A549 (cell line): Measurements from ENCODE around the gene PI16. TPM values are rescaled to one million over a fixed set of nuclear protein-coding genes. Genes with fewer than 3 reads are reported as not detected.

Experiments used
- ATAC-seq, 2 experiments: fragments of 200-7000 bp in 1 of 2; fragments of >200 bp in 1 of 2; cut with Nextera tagmentation in 1 of 2; cut with Tn5 transposase in 1 of 2; 3 replicates each; pipeline versions ENCODE4 v1.8.0 to v1.9.1; 2018 to 2020; ENCODE audit warnings: mild to moderate bottlenecking in 1 of 2, moderate library complexity in 1 of 2
- CTCF ChIA-PET: fragments of 300-600 bp; sonication (Branson Sonifier 250); formaldehyde crosslinking; extraction: SDS; loops from one replicate; lab custom pipeline; 2021; ENCODE audit warnings: antibody characterized with exemption, inconsistent platforms; lab: Yijun Ruan, JAX
- POLR2A ChIA-PET: fragments of 350-600 bp; formaldehyde crosslinking; extraction: SDS; loops from one replicate; lab custom pipeline; 2021; ENCODE audit warnings: antibody characterized with exemption, inconsistent platforms; lab: Yijun Ruan, JAX
- DNase-seq, 2 experiments: peaks; one replicate each; pipeline versions ENCODE4 v3.0.0 to v3.0.0-alpha.2; 2011 to 2016; ENCODE audit warnings: low read depth in 1 of 2, low spot score in 1 of 2
- FAIRE-seq: peaks from 2 replicates; lab custom pipeline; 2011; peaks lifted over from hg19 to GRCh38; lab: Jason Lieb, UNC
- H3K27ac ChIP-seq, 2 experiments: fragments of >200 bp; sonication (Bioruptor Twin); formaldehyde crosslinking; 3 replicates each; pipeline ENCODE4 v1.5.1; 2016 to 2017
- H3K4me1 ChIP-seq: fragments of >200 bp; sonication (Bioruptor Twin); formaldehyde crosslinking; 3 replicates; pipeline ENCODE4 v1.6.1; 2016
- H3K4me2 ChIP-seq: fragments of >200 bp; sonication (Bioruptor Twin); formaldehyde crosslinking; 3 replicates; pipeline ENCODE4 v1.6.1; 2016
- H3K4me3 ChIP-seq: fragments of >200 bp; sonication (Bioruptor Twin); formaldehyde crosslinking; 3 replicates; pipeline ENCODE4 v1.5.1; 2016
- H3K9me3 ChIP-seq: fragments of >200 bp; sonication (Bioruptor Twin); formaldehyde crosslinking; 3 replicates; pipeline ENCODE4 v1.6.1; 2016
- BHLHE40 ChIP-seq: IDR thresholded peaks from 2 replicates; pipeline ENCODE4 v1.6.1; 2012; ENCODE audit warnings: low read depth, low read length, inconsistent platforms
- CBX2 ChIP-seq: fragments of 200-600 bp; sonication (generic); IDR thresholded peaks from 2 replicates; pipeline ENCODE4 v1.6.1; 2016; ENCODE audit warnings: low read depth, mild to moderate bottlenecking, borderline replicate concordance
- CBX8 ChIP-seq: fragments of 200-600 bp; sonication (generic); IDR thresholded peaks from 2 replicates; pipeline ENCODE4 v1.6.1; 2016
- CEBPB ChIP-seq, 2 experiments: fragments of >200 bp in 1 of 2; sonication (Bioruptor Twin) in 1 of 2; formaldehyde crosslinking in 1 of 2; IDR thresholded peaks; 2 replicates each; pipeline ENCODE4 v1.6.1; 2012 to 2016
- CTCF ChIP-seq: fragments of >200 bp; sonication (Bioruptor Twin); formaldehyde crosslinking; IDR thresholded peaks from 3 replicates; pipeline ENCODE4 v1.5.1; 2016
- E2F6 ChIP-seq: IDR thresholded peaks from 2 replicates; pipeline ENCODE4 v1.6.1; 2012; ENCODE audit warnings: low read depth, borderline replicate concordance
- ESRRA ChIP-seq: fragments of 150-350 bp; IDR thresholded peaks from 2 replicates; pipeline ENCODE4 v1.6.1; 2014; ENCODE audit warnings: mild to moderate bottlenecking, low read length, borderline replicate concordance
- FOSB ChIP-seq: fragments of 250-450 bp; sonication (Bioruptor Pico); IDR thresholded peaks from 2 replicates; pipeline ENCODE4 v1.5.0; 2020; ENCODE audit warnings: mild to moderate bottlenecking, moderate library complexity
- HDAC2 ChIP-seq: fragments of 200-600 bp; sonication (generic); IDR thresholded peaks from 2 replicates; pipeline ENCODE4 v1.6.1; 2016
- HOXA7 ChIP-seq: fragments of 250-450 bp; sonication (Bioruptor Pico); IDR thresholded peaks from 2 replicates; pipeline ENCODE4 v1.5.0; 2020; ENCODE audit warnings: mild to moderate bottlenecking, moderate library complexity
- KDM1A ChIP-seq: fragments of 200-600 bp; sonication (generic); IDR thresholded peaks from 2 replicates; pipeline ENCODE4 v1.6.1; 2016; ENCODE audit warnings: low read depth, mild to moderate bottlenecking
- NFE2L2 ChIP-seq: fragments of 150-350 bp; conservative IDR thresholded peaks from 2 replicates; pipeline ENCODE4 v1.6.1; 2014; ENCODE audit warnings: low read length
- NR3C1 ChIP-seq: fragments of >200 bp; sonication (Bioruptor Twin); formaldehyde crosslinking; IDR thresholded peaks from 3 replicates; pipeline ENCODE4 v1.6.1; 2017
- PHF8 ChIP-seq: fragments of 200-600 bp; sonication (generic); IDR thresholded peaks from 2 replicates; pipeline ENCODE4 v1.6.1; 2016; ENCODE audit warnings: low read depth, mild to moderate bottlenecking, antibody characterized with exemption, moderate library complexity, borderline replicate concordance
- POLR2AphosphoS2 ChIP-seq: conservative IDR thresholded peaks from 2 replicates; pipeline ENCODE4 v1.6.1; 2012; ENCODE audit warnings: low read length, improper control_type of control experiment, inconsistent platforms
- RAD21 ChIP-seq, 2 experiments: fragments of >200 bp in 1 of 2; sonication (Bioruptor Twin) in 1 of 2; formaldehyde crosslinking in 1 of 2; IDR thresholded peaks in 1 of 2; conservative IDR thresholded peaks in 1 of 2; 2 replicates in 1 of 2; 3 replicates in 1 of 2; pipeline ENCODE4 v1.6.1; 2012 to 2018; ENCODE audit warnings: inconsistent platforms in 1 of 2
- RARB ChIP-seq: fragments of 250-450 bp; sonication (Bioruptor Pico); IDR thresholded peaks from 2 replicates; pipeline ENCODE4 v1.8.0; 2021; ENCODE audit warnings: mild to moderate bottlenecking, moderate library complexity
- SMC3 ChIP-seq: fragments of >200 bp; sonication (Bioruptor Twin); formaldehyde crosslinking; IDR thresholded peaks from 3 replicates; pipeline ENCODE4 v1.6.1; 2018; ENCODE audit warnings: inconsistent platforms
- SREBF2 ChIP-seq: fragments of 450-650 bp; IDR thresholded peaks from 2 replicates; pipeline ENCODE4 v1.6.1; 2014; ENCODE audit warnings: mild to moderate bottlenecking, moderate library complexity
- TFCP2L1 ChIP-seq: fragments of 250-450 bp; sonication (Bioruptor Pico); IDR thresholded peaks from 2 replicates; pipeline ENCODE4 v1.5.0; 2021; ENCODE audit warnings: mild to moderate bottlenecking
- ZSCAN20 ChIP-seq: fragments of 250-450 bp; sonication (Bioruptor Pico); IDR thresholded peaks from 2 replicates; pipeline ENCODE4 v1.8.0; 2022; ENCODE audit warnings: mild to moderate bottlenecking, moderate library complexity
- WGBS: methylation state at CpG from one replicate; pipeline ENCODE4 v1.1.6; 2017; ENCODE audit errors: missing lambda C conversion rate; 5-methylcytosine and 5-hydroxymethylcytosine counted together
- polyA plus RNA-seq, 4 experiments: library from polyadenylated mRNA; depleted of rRNA in 3 of 4; stranded (reverse); fragments of >200 nt; fragmentation: RNase III in 1 of 4; extraction: RNeasy Plus Mini Kit Qiagen cat#74134 plus additional on column Dnase treatment in 1 of 4; gene quantifications; 2 replicates in 3 of 4; 3 replicates in 1 of 4; pipeline ENCODE4 v1.2.3, GENCODE V29; 2011 to 2017

The PI16 gene
- polyA plus RNA-seq, 2 of the 4 experiments (the other 2 are of a cell fraction): not detected

- no peak overlapping the region for H3K4me2 ChIP-seq
- H3K27ac ChIP-seq: no peak overlapping the region
- ATAC-seq: no peak
- TF ChIP-seq TFCP2L1 (no peak), NFE2L2 (no peak), RAD21 (conservative IDR thresholded peaks at IDR 0.05 in 1 of 2, IDR thresholded peaks at IDR 0.05 in 1 of 2) (no peak), ESRRA (no peak), SMC3 (no peak), CTCF (no peak), FOSB (no peak), HDAC2 (no peak)
- no peaks in the 10 kb centered on the region for H3K4me1 ChIP-seq
- ChIA-PET CTCF (interaction anchor here (2.8 kb wide), 1 partner anchor 8 kb away, joined by 20 read pairs; no protein-coding TSS in a partner anchor), POLR2A (no interaction called here)
- H3K4me3 ChIP-seq: no peak overlapping the region
- no peak for DNase-seq
- WGBS: 100% methylated on average over 3 of the region's 10 CpGs
- no peaks in the 10 kb centered on the region for H3K9me3 ChIP-seq
- FAIRE-seq: no peak
Observed at GRCh38 chr6:37010402-37010892, 55.9 kb downstream of the PI16 start.

- no peak overlapping the region for H3K4me3 ChIP-seq
- H3K4me1 ChIP-seq: no peaks in the 10 kb centered on the region
- WGBS: 70% methylated on average over 8 of the region's 11 CpGs
- no peak overlapping the region for H3K27ac ChIP-seq
- no peak overlapping the region for H3K4me2 ChIP-seq
- no peaks in the 10 kb centered on the region for H3K9me3 ChIP-seq
- TF ChIP-seq BHLHE40: no peak
- TF ChIP-seq PHF8: no peak
- no peak for TF ChIP-seq ZSCAN20
- TF ChIP-seq RAD21 (conservative IDR thresholded peaks at IDR 0.05 in 1 of 2, IDR thresholded peaks at IDR 0.05 in 1 of 2): no peak
- TF ChIP-seq HOXA7 (CRISPR knock-in tag): no peak
- TF ChIP-seq SREBF2: no peak
- no peak for TF ChIP-seq NR3C1
- no peak for TF ChIP-seq KDM1A
- POLR2A ChIA-PET: no interaction called here
- CTCF ChIA-PET: no interaction called here
- FAIRE-seq (no peak), ATAC-seq (no peak), DNase-seq (no peak)
Observed at GRCh38 chr6:37011656-37012378, 57.3 kb downstream of the PI16 start.

- no peak overlapping the region for H3K4me2 ChIP-seq
- POLR2A ChIA-PET: no interaction called here
- no peak for FAIRE-seq
Observed at GRCh38 chr6:37013516-37014491, 59.3 kb downstream of the PI16 start.

More at GRCh38 chr6:37013516-37014491, 59.3 kb downstream of the PI16 start:
- H3K27ac ChIP-seq: no peak overlapping the region
- TF ChIP-seq CBX2: no peak
- no peak for TF ChIP-seq RAD21 (conservative IDR thresholded peaks at IDR 0.05 in 1 of 2, IDR thresholded peaks at IDR 0.05 in 1 of 2)
- no peak for TF ChIP-seq RARB (CRISPR knock-in tag)
- TF ChIP-seq CTCF: no peak
- no peak for TF ChIP-seq FOSB
- TF ChIP-seq E2F6: no peak
- no peak for TF ChIP-seq NFE2L2
- no peak for TF ChIP-seq POLR2AphosphoS2
- TF ChIP-seq BHLHE40: no peak
- TF ChIP-seq CEBPB (IDR thresholded peaks at IDR 0.05): no peak
- TF ChIP-seq CBX8: no peak
- TF ChIP-seq, all 56 proteins: peak for 0
- 72% methylated on average over 11 of the region's 21 CpGs for WGBS
- H3K9me3 ChIP-seq: no peaks in the 10 kb centered on the region
- H3K4me1 ChIP-seq: peaks cover 5% of the 10 kb centered on the region
- CTCF ChIA-PET: interaction anchor here (0.6 to 7.1 kb wide), 2 partner anchors 246 to 676 kb away, joined by 4 to 112 read pairs; no protein-coding TSS in a partner anchor
- H3K4me3 ChIP-seq: no peak overlapping the region
- no peak for ATAC-seq
- no peak for DNase-seq
